HepG2 (cell line): ENCODE results near the gene MRFAP1. TPM values are rescaled to one million over a fixed set of nuclear protein-coding genes. Genes with fewer than 3 reads are reported as not detected.
A peak's percentile ranks its signal among the peaks of the same experiment; 100 is the strongest.

Source experiments
- CAMTA2 ChIP-seq: sonication (generic); formaldehyde crosslinking; IDR thresholded peaks from 2 replicates; pipeline ENCODE4 v1.4.0; 2020; ENCODE audit warnings: mild to moderate bottlenecking, missing genetic modification reagents, borderline replicate concordance
- GATAD1 ChIP-seq: IDR thresholded peaks from 2 replicates; pipeline ENCODE4 v1.6.1; 2016; ENCODE audit warnings: missing genetic modification reagents, missing compliant biosample characterization
- HDAC6 ChIP-seq: fragments of 200-600 bp; sonication (generic); IDR thresholded peaks from 2 replicates; pipeline ENCODE4 v1.7.0; 2017; ENCODE audit warnings: mild to moderate bottlenecking, antibody characterized with exemption, low read length, low read depth
- HMG20B ChIP-seq: conservative IDR thresholded peaks from 2 replicates; pipeline ENCODE4 v1.6.1; 2016; ENCODE audit warnings: missing genetic modification reagents, missing compliant biosample characterization
- HMGA1 ChIP-seq: sonication (generic); formaldehyde crosslinking; conservative IDR thresholded peaks from 2 replicates; pipeline ENCODE4 v1.4.0; 2020; ENCODE audit warnings: missing genetic modification reagents
- KAT8 ChIP-seq: IDR thresholded peaks from 2 replicates; pipeline ENCODE4 v1.6.1; 2016; ENCODE audit warnings: missing genetic modification reagents, missing compliant biosample characterization
- KDM6A ChIP-seq: IDR thresholded peaks from 2 replicates; pipeline ENCODE4 v1.6.1; 2016; ENCODE audit warnings: low read depth
- NFKBIZ ChIP-seq: IDR thresholded peaks from 2 replicates; pipeline ENCODE4 v1.6.1; 2018; ENCODE audit warnings: missing genetic modification reagents, missing compliant biosample characterization
- SMARCE1 ChIP-seq: fragments of 450-650 bp; IDR thresholded peaks from 2 replicates; pipeline ENCODE4 v1.6.1; 2017; ENCODE audit warnings: borderline replicate concordance
- TCF12 ChIP-seq, 2 experiments: fragments of 450-650 bp in 1 of 2; sonication (generic) in 1 of 2; formaldehyde crosslinking in 1 of 2; IDR thresholded peaks; 2 replicates each; pipeline versions ENCODE4 v1.6.1 to v1.8.0; 2017 to 2022; ENCODE audit warnings: antibody characterized with exemption in 1 of 2, mild to moderate bottlenecking in 1 of 2, missing genetic modification reagents in 1 of 2, moderate library complexity in 1 of 2
- TEAD3 ChIP-seq: optimal IDR thresholded peaks from 2 replicates; pipeline ENCODE3; 2016; ENCODE audit warnings: borderline replicate concordance
- ZBTB42 ChIP-seq: sonication (generic); formaldehyde crosslinking; IDR thresholded peaks from 2 replicates; pipeline ENCODE4 v1.5.0; 2020; ENCODE audit warnings: mild to moderate bottlenecking, missing genetic modification reagents
- ZFP1 ChIP-seq: IDR thresholded peaks from 2 replicates; pipeline ENCODE4 v1.6.1; 2016
- ZNF432 ChIP-seq: sonication (generic); formaldehyde crosslinking; IDR thresholded peaks from 2 replicates; pipeline ENCODE4 v1.5.0; 2020; ENCODE audit warnings: missing genetic modification reagents, mild to moderate bottlenecking, borderline replicate concordance
- ZNF563 ChIP-seq: sonication (generic); formaldehyde crosslinking; IDR thresholded peaks from 2 replicates; pipeline ENCODE4 v1.8.0; 2022; ENCODE audit warnings: mild to moderate bottlenecking, moderate library complexity, missing genetic modification reagents
- polyA plus RNA-seq, 8 experiments: library from polyadenylated mRNA; depleted of rRNA in 3 of 8; stranded (reverse) in 7 of 8; unstranded in 1 of 8; fragments of >200 nt; fragmentation: Illumina TruSeq in 4 of 8; extraction: Trizol in 4 of 8; gene quantifications; 2 replicates each; pipeline versions ENCODE4 v1.2.1 to v1.2.3, GENCODE V29; 2011 to 2016; ENCODE audit warnings: low read depth in 4 of 8, missing spikeins in 1 of 8, mixed read lengths in 1 of 8; ENCODE audit not compliant: insufficient read depth in 1 of 8
- total RNA-seq, 5 experiments: library from RNA; depleted of rRNA; stranded (reverse); fragments of >200 nt; fragmentation: Illumina TruSeq; extraction: Trizol; gene quantifications; 2 replicates each; pipeline ENCODE4 v1.2.3, GENCODE V29; 2016; ENCODE audit warnings: low read depth in 1 of 5
- TF ChIP-seq, protein P1 (sequence below), 2 experiments: fragments of 450-650 bp in 1 of 2; sonication (generic) in 1 of 2; formaldehyde crosslinking; IDR thresholded peaks; 2 replicates each; pipeline versions ENCODE4 v1.5.0 to v1.8.0; 2020 to 2022; ENCODE audit warnings: mild to moderate bottlenecking in 1 of 2, missing genetic modification reagents in 1 of 2
- TF ChIP-seq, protein P2 (sequence below): sonication (generic); formaldehyde crosslinking; IDR thresholded peaks from 2 replicates; pipeline ENCODE4 v1.5.1; 2020; ENCODE audit warnings: missing genetic modification reagents, mild to moderate bottlenecking, borderline replicate concordance
- TF ChIP-seq, protein P3 (sequence below): sonication (generic); formaldehyde crosslinking; IDR thresholded peaks from 2 replicates; pipeline ENCODE4 v1.9.0; 2021; ENCODE audit warnings: mild to moderate bottlenecking, missing genetic modification reagents
- TF ChIP-seq, protein P4 (sequence below): sonication (generic); formaldehyde crosslinking; IDR thresholded peaks from 2 replicates; pipeline ENCODE4 v1.5.0; 2020; ENCODE audit warnings: mild to moderate bottlenecking, missing genetic modification reagents

MRFAP1 gene
- total and polyA plus RNA-seq, 2 of the 13 experiments (the other 11 are each of a cell fraction or from before 2014, with no cell fraction given) = 112 to 158 TPM

DNA sequence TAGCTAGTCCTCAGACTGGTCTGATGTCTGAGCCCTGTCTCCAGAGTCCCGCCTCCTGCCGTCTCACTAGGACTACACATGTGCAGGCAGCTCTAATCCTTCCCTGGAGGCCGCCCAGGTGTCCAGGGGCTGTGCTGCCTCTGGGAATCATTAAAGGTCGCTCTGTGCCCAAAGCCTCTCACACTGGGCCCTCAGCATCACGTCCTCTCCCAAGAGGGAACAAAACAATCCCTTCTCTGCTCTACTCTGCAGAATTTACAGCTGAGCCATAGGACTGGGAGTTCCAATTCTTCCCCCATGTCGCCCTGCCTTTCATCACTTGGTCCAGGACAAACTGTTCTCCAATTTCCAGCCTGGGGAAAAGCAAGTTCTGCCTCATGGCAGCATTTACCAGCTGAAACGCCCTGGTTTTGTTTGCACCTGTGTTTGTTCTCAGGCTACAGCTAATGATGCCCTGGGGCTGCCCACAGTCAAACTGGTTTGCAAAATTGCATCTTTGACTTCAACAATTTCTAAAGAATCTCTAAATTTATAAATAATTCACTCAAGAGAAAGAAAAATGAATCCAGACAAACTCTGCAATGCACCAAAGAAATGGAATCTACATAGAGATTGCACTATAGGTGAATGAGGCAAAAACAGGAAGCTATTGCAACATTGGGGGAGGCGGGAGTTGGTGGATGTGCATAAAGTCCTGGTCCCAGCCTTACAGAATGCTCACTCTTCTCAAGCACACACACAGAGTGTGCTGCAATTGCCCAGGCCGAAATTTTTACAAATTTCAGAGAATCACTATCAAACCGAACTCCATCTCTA lies 7.2 kb upstream of the MRFAP1 start (continued):
- no peak for TF ChIP-seq ZNF432
- no peak for TF ChIP-seq HMGA1
- no peak for TF ChIP-seq HDAC6
- no peak for TF ChIP-seq KDM6A (CRISPR knock-in tag)
- TF ChIP-seq, protein P1, sequence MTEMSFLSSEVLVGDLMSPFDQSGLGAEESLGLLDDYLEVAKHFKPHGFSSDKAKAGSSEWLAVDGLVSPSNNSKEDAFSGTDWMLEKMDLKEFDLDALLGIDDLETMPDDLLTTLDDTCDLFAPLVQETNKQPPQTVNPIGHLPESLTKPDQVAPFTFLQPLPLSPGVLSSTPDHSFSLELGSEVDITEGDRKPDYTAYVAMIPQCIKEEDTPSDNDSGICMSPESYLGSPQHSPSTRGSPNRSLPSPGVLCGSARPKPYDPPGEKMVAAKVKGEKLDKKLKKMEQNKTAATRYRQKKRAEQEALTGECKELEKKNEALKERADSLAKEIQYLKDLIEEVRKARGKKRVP (CRISPR knock-in tag; IDR thresholded peaks at IDR 0.05) = peak in 1 of 2 experiments; percentile 100; a peak in 2 of 4 replicates
- no peak for TF ChIP-seq NFKBIZ (CRISPR knock-in tag)
- TF ChIP-seq, protein P2, sequence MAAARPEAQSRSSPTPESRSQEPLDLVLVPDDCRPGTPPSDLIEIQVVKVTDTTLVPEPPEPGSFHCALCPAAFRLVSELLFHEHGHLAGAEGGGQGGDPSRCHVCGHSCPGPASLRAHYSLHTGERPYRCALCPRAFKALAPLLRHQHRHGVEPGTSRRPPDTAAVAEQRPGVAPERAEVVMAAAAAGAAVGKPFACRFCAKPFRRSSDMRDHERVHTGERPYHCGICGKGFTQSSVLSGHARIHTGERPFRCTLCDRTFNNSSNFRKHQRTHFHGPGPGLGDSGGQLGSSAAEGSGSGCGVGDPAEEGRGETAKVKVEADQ (CRISPR knock-in tag) = no peak
- no peak for TF ChIP-seq ZBTB42 (CRISPR knock-in tag)
- TF ChIP-seq ZNF563 (CRISPR knock-in tag) = no peak
- TF ChIP-seq CAMTA2 (CRISPR knock-in tag) = no peak
- TF ChIP-seq GATAD1 (CRISPR knock-in tag) = no peak
- no peak for TF ChIP-seq ZFP1 (CRISPR knock-in tag)
- TF ChIP-seq TCF12 (IDR thresholded peaks at IDR 0.05) = no peak
- TF ChIP-seq TCF12 (CRISPR knock-in tag; IDR thresholded peaks at IDR 0.05) = no peak
- no peak for TF ChIP-seq SMARCE1
- no peak for TF ChIP-seq TEAD3 (CRISPR knock-in tag)
- TF ChIP-seq, protein P3, sequence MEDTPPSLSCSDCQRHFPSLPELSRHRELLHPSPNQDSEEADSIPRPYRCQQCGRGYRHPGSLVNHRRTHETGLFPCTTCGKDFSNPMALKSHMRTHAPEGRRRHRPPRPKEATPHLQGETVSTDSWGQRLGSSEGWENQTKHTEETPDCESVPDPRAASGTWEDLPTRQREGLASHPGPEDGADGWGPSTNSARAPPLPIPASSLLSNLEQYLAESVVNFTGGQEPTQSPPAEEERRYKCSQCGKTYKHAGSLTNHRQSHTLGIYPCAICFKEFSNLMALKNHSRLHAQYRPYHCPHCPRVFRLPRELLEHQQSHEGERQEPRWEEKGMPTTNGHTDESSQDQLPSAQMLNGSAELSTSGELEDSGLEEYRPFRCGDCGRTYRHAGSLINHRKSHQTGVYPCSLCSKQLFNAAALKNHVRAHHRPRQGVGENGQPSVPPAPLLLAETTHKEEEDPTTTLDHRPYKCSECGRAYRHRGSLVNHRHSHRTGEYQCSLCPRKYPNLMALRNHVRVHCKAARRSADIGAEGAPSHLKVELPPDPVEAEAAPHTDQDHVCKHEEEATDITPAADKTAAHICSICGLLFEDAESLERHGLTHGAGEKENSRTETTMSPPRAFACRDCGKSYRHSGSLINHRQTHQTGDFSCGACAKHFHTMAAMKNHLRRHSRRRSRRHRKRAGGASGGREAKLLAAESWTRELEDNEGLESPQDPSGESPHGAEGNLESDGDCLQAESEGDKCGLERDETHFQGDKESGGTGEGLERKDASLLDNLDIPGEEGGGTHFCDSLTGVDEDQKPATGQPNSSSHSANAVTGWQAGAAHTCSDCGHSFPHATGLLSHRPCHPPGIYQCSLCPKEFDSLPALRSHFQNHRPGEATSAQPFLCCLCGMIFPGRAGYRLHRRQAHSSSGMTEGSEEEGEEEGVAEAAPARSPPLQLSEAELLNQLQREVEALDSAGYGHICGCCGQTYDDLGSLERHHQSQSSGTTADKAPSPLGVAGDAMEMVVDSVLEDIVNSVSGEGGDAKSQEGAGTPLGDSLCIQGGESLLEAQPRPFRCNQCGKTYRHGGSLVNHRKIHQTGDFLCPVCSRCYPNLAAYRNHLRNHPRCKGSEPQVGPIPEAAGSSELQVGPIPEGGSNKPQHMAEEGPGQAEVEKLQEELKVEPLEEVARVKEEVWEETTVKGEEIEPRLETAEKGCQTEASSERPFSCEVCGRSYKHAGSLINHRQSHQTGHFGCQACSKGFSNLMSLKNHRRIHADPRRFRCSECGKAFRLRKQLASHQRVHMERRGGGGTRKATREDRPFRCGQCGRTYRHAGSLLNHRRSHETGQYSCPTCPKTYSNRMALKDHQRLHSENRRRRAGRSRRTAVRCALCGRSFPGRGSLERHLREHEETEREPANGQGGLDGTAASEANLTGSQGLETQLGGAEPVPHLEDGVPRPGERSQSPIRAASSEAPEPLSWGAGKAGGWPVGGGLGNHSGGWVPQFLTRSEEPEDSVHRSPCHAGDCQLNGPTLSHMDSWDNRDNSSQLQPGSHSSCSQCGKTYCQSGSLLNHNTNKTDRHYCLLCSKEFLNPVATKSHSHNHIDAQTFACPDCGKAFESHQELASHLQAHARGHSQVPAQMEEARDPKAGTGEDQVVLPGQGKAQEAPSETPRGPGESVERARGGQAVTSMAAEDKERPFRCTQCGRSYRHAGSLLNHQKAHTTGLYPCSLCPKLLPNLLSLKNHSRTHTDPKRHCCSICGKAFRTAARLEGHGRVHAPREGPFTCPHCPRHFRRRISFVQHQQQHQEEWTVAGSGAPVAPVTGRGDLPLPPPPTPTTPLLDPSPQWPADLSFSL = no peak
- TF ChIP-seq KAT8 (CRISPR knock-in tag) = peak; percentile 73
- TF ChIP-seq, protein P4, sequence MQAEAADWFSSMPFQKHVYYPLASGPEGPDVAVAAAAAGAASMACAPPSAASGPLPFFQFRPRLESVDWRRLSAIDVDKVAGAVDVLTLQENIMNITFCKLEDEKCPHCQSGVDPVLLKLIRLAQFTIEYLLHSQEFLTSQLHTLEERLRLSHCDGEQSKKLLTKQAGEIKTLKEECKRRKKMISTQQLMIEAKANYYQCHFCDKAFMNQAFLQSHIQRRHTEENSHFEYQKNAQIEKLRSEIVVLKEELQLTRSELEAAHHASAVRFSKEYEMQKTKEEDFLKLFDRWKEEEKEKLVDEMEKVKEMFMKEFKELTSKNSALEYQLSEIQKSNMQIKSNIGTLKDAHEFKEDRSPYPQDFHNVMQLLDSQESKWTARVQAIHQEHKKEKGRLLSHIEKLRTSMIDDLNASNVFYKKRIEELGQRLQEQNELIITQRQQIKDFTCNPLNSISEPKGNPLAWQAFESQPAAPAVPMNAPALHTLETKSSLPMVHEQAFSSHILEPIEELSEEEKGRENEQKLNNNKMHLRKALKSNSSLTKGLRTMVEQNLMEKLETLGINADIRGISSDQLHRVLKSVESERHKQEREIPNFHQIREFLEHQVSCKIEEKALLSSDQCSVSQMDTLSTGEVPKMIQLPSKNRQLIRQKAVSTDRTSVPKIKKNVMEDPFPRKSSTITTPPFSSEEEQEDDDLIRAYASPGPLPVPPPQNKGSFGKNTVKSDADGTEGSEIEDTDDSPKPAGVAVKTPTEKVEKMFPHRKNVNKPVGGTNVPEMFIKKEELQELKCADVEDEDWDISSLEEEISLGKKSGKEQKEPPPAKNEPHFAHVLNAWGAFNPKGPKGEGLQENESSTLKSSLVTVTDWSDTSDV = no peak
- no peak for TF ChIP-seq HMG20B (CRISPR knock-in tag)
